ENCODE data around the gene NR2F6. TPM values are rescaled to one million over a fixed set of nuclear protein-coding genes. Genes with fewer than 3 reads are reported as not detected.

The NR2F6 gene
- total RNA-seq, 3 donors from 2014 or later: 23.2 to 52.4 (median 34.7) TPM

GRCh38 chr19:17237747-17238706 is 7.7 kb downstream of the NR2F6 start:
- Histone ChIP-seq H3K4me1 (peaks cover 0 to 7% of the 10 kb centered on the region in 2 donors), H3K4me3 (no peak overlapping the region), H3K27ac (no peak overlapping the region), H3K9me3 (no peaks in the 10 kb centered on the region), H3K27me3 (no peaks in the 10 kb centered on the region), H3K36me3 (no peaks in the 10 kb centered on the region)
- TF ChIP-seq POLR2AphosphoS5 (IDR thresholded peaks at IDR 0.05) (no peak), POLR2A (IDR thresholded peaks at IDR 0.05) (no peak)
- TF ChIP-seq, protein P1, sequence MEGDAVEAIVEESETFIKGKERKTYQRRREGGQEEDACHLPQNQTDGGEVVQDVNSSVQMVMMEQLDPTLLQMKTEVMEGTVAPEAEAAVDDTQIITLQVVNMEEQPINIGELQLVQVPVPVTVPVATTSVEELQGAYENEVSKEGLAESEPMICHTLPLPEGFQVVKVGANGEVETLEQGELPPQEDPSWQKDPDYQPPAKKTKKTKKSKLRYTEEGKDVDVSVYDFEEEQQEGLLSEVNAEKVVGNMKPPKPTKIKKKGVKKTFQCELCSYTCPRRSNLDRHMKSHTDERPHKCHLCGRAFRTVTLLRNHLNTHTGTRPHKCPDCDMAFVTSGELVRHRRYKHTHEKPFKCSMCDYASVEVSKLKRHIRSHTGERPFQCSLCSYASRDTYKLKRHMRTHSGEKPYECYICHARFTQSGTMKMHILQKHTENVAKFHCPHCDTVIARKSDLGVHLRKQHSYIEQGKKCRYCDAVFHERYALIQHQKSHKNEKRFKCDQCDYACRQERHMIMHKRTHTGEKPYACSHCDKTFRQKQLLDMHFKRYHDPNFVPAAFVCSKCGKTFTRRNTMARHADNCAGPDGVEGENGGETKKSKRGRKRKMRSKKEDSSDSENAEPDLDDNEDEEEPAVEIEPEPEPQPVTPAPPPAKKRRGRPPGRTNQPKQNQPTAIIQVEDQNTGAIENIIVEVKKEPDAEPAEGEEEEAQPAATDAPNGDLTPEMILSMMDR (IDR thresholded peaks at IDR 0.05): no peak
- DNase-seq (ENCODE audit: low spot score in 2 of 2): no peak
- intact Hi-C loops (cut with DNase I; ENCODE audit: low total_unique reads): no loop called here

DNA sequence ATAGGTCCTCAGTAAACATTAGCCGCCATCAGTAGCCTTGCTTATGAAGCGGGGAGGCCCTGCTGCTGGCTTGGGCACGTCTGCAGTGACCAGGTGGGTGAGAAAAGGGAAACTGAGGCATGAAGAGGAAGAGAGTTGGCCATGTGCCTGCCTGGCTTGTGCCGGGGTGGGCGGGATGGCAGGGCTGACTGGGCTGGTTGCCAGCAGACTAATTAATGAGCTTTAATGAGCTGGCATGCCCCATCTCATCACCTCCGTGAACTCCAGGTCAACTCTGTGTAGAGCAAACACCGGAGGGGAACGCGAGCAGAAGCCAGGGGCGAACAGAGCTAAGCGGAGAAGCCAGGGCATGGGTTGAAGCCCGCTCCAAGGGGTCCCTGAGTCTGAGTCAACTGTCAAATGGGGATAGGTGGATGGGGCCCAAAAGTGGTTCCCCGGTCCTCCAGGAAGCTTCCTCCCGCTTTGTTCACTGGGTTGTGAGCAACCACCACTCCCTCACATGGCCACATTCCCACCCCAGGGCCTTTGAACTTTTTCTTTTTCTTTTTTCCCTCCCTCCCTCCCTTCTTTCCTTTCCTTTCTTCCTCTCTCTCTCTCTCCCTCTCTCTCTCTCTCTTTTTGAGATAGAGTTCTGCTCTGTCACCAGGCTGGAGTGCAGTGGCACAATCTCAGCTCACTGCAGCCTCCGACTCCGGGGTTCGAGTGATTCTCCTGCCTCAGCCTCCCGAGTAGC is 8.7 kb downstream of the NR2F6 start:
- Histone ChIP-seq H3K27me3 (no peaks in the 10 kb centered on the region), H3K4me1 (peaks cover 0 to 7% of the 10 kb centered on the region in 2 donors), H3K27ac (peak overlapping the region; percentile 50 to 83), H3K36me3 (no peaks in the 10 kb centered on the region), H3K9me3 (no peaks in the 10 kb centered on the region), H3K4me3 (no peak overlapping the region)
- no peak for DNase-seq (ENCODE audit: low spot score in 2 of 2)
- intact Hi-C loops (cut with DNase I; ENCODE audit: low total_unique reads): no loop called here
- TF ChIP-seq POLR2AphosphoS5 (IDR thresholded peaks at IDR 0.05): no peak
- TF ChIP-seq, protein P1 (IDR thresholded peaks at IDR 0.05): no peak
- no peak for TF ChIP-seq POLR2A (IDR thresholded peaks at IDR 0.05)

GRCh38 chr19:17235971-17236777 is 9.5 kb downstream of the NR2F6 start:
- Histone ChIP-seq H3K27ac (peak overlapping the region; percentile 68 to 83), H3K36me3 (no peaks in the 10 kb centered on the region), H3K9me3 (no peaks in the 10 kb centered on the region), H3K4me1 (peaks cover 0 to 7% of the 10 kb centered on the region in 2 donors), H3K27me3 (no peaks in the 10 kb centered on the region), H3K4me3 (peak overlapping the region; percentile 47 to 86 (median 56))
- TF ChIP-seq POLR2A (IDR thresholded peaks at IDR 0.05) (no peak), POLR2AphosphoS5 (IDR thresholded peaks at IDR 0.05) (no peak)
- intact Hi-C loops (cut with DNase I; ENCODE audit: low total_unique reads): no loop called here
- no peak for DNase-seq (ENCODE audit: low spot score in 2 of 2)

- no peaks in the 10 kb centered on the region for H3K36me3 ChIP-seq
- peak overlapping the region; percentile 68 to 83 for H3K27ac ChIP-seq
- intact Hi-C loops (cut with DNase I; ENCODE audit: low total_unique reads): no loop called here
- H3K9me3 ChIP-seq: no peaks in the 10 kb centered on the region
- peak; percentile 50 to 73 for DNase-seq (ENCODE audit: low spot score in 2 of 2)
- peaks cover 0 to 7% of the 10 kb centered on the region in 2 donors for H3K4me1 ChIP-seq
- H3K4me3 ChIP-seq: peak overlapping the region; percentile 47 to 86 (median 56)
- TF ChIP-seq, protein P1 (IDR thresholded peaks at IDR 0.05): peak in 1 of 3 donors; percentile 37
- no peak for TF ChIP-seq POLR2A (IDR thresholded peaks at IDR 0.05)
- TF ChIP-seq POLR2AphosphoS5 (IDR thresholded peaks at IDR 0.05): no peak
- no peaks in the 10 kb centered on the region for H3K27me3 ChIP-seq
Measured at GRCh38 chr19:17235300-17235970, 10.3 kb downstream of the NR2F6 start.
